Duodenal mucosa (tissue), 2 donors: ENCODE data around the gene QSOX2.
A peak's percentile ranks its signal among the peaks of the same experiment; 100 is the strongest.

Experiments used
- H3K27ac ChIP-seq: one replicate; pipeline ENCODE4 v1.7.0; 2013; ENCODE audit warnings: low read depth, low read length
- H3K27me3 ChIP-seq, 2 donors: one replicate each; pipeline ENCODE4 v1.7.0; 2013; ENCODE audit warnings: low read length in 2 of 2, control low read depth in 1 of 2; ENCODE audit not compliant: insufficient read depth in 2 of 2, control insufficient read depth in 1 of 2
- H3K36me3 ChIP-seq, 2 donors: one replicate each; pipeline ENCODE4 v1.7.0; 2013; ENCODE audit warnings: low read length in 2 of 2, control low read depth in 1 of 2; ENCODE audit not compliant: insufficient read depth in 2 of 2, control insufficient read depth in 1 of 2
- H3K4me1 ChIP-seq, 2 donors: one replicate each; pipeline ENCODE4 v1.7.0; 2013; ENCODE audit warnings: low read length in 2 of 2, control low read depth in 1 of 2; ENCODE audit not compliant: insufficient read depth in 2 of 2, control insufficient read depth in 1 of 2
- H3K4me3 ChIP-seq, 2 donors: one replicate each; pipeline ENCODE4 v1.7.0; 2013; ENCODE audit warnings: low read length in 2 of 2, low read depth in 1 of 2
- H3K9ac ChIP-seq, 2 donors: one replicate each; pipeline ENCODE4 v1.7.0; 2013; ENCODE audit warnings: low read length in 2 of 2, low read depth in 1 of 2
- H3K9me3 ChIP-seq, 2 donors: one replicate each; pipeline ENCODE4 v1.7.0; 2013; ENCODE audit warnings: low read length in 2 of 2, control low read depth in 1 of 2; ENCODE audit not compliant: control insufficient read depth in 1 of 2

The QSOX2 gene

GRCh38 chr9:136251264-136252115, 5.9 kb upstream of the QSOX2 start:
- Histone ChIP-seq H3K4me3 (no peak overlapping the region), H3K27me3 (peaks cover 4 to 8% of the 10 kb centered on the region in 2 donors), H3K4me1 (no peaks in the 10 kb centered on the region), H3K36me3 (no peaks in the 10 kb centered on the region), H3K9ac (no peak overlapping the region), H3K27ac (no peak overlapping the region), H3K9me3 (no peaks in the 10 kb centered on the region)

- Histone ChIP-seq H3K9ac (no peak overlapping the region), H3K9me3 (no peaks in the 10 kb centered on the region), H3K4me3 (no peak overlapping the region), H3K36me3 (no peaks in the 10 kb centered on the region), H3K27me3 (peaks cover 4 to 8% of the 10 kb centered on the region in 2 donors), H3K4me1 (no peaks in the 10 kb centered on the region), H3K27ac (no peak overlapping the region)
Measured at GRCh38 chr9:136250676-136251075, 5.1 kb upstream of the QSOX2 start.

- H3K27me3 ChIP-seq = peaks cover 4 to 8% of the 10 kb centered on the region in 2 donors
Measured at GRCh38 chr9:136249877-136250559, 4.4 kb upstream of the QSOX2 start.

DNA sequence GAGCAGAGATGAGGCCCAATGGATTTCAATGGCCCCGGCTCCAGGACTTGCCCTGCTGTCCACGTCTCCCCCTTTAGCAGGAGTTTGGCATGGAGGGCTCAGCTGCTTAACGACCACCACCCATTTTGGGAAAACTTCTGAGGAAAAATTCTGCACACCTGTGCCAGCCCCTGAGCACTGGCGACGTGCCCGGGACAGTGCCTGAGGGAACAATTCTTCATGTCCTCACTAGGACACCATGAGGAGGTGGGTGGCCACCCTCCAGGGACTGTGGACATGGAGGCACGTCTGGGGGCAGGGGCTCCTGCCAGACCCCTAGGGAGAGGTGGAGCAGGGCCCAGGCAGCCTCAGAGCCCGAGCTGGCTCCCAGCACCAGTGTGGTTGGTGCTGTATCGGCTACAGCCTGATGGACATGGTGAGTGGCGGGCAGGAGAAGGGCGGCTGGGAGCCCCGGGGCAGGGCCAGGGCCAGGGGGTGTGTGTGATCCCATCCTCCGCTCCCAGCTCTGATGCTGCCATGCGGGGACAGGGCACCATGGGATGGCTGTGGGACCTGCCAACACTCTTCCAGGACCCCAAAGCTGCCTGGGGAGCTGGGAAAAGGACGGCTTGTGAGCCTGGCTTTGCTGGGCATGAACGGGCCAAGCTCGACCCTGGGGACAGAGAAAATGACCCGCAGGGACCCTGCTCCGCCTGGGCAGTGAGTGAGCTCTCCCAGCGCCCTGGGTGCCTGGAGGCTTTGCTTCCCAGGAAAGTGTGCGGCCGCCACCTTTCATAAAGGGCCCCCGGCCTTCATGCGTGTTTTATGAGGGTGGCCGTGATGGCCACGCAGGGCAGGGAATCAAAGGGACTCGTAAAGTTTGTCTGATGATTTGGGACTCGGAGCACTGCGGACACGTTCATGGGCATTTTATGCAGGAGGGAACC, 3.6 kb upstream of the QSOX2 start:
- Histone ChIP-seq H3K4me1 (peaks cover 8 to 9% of the 10 kb centered on the region in 2 donors), H3K27me3 (peaks cover 4 to 8% of the 10 kb centered on the region in 2 donors), H3K4me3 (no peak overlapping the region)

More at GRCh38 chr9:136249877-136250559, 4.4 kb upstream of the QSOX2 start:
- no peaks in the 10 kb centered on the region for H3K36me3 ChIP-seq
- H3K9ac ChIP-seq = no peak overlapping the region
- H3K27ac ChIP-seq = no peak overlapping the region
- H3K9me3 ChIP-seq = no peaks in the 10 kb centered on the region
- no peak overlapping the region for H3K4me3 ChIP-seq
- peaks cover under 1% of the 10 kb centered on the region in 2 donors for H3K4me1 ChIP-seq

DNA sequence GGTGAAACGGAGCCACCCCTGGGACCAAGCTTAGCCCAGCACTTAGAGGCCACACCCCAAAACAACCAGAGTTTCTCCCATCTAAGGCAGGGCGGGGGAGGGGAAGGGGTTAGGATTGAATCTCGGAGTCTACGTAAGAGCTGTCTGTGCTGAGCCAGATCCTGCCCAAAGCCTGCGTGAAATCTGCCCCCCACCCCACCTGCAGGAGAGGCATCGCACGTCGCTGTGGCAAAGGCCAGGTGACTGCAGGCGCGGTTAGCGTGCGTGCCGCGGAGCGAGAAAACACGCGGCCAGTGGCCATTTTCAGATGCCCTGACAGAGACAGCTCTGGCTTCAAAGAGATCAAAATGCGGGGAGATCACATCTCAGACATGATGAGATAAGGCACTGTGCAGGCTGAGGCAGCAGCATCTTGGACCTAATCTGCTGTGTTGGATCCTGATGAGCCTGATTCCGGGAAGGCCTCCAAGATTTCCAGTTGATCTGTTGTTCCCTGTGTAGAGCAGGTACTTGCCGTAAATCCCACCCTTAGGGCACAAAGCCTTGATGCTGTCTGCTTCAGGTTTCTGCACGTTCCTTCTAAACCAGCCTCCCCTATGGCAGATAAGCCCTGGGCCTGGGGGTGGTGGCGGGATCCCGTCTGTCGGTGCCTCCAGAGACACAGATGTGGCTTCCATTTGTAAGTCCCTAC, 2.5 kb upstream of the QSOX2 start:
- Histone ChIP-seq H3K9me3 (no peaks in the 10 kb centered on the region), H3K4me1 (peaks cover 12 to 19% of the 10 kb centered on the region in 2 donors), H3K36me3 (no peaks in the 10 kb centered on the region), H3K27me3 (peaks cover 4 to 8% of the 10 kb centered on the region in 2 donors), H3K9ac (no peak overlapping the region), H3K27ac (no peak overlapping the region), H3K4me3 (no peak overlapping the region)

More for the DNA sequence above, 3.6 kb upstream of the QSOX2 start:
- Histone ChIP-seq H3K27ac (no peak overlapping the region), H3K9ac (no peak overlapping the region), H3K9me3 (no peaks in the 10 kb centered on the region), H3K36me3 (no peaks in the 10 kb centered on the region)

GRCh38 chr9:136247551-136247916, 1.9 kb upstream of the QSOX2 start:
- peaks cover 12 to 20% of the 10 kb centered on the region in 2 donors for H3K4me1 ChIP-seq
- H3K9me3 ChIP-seq = no peaks in the 10 kb centered on the region
- no peak overlapping the region for H3K9ac ChIP-seq
- H3K27ac ChIP-seq = no peak overlapping the region
- H3K27me3 ChIP-seq = peaks cover 4 to 8% of the 10 kb centered on the region in 2 donors
- H3K36me3 ChIP-seq = no peaks in the 10 kb centered on the region
- H3K4me3 ChIP-seq = no peak overlapping the region

GRCh38 chr9:136246849-136247550, 1.4 kb upstream of the QSOX2 start:
- no peak overlapping the region for H3K9ac ChIP-seq
- H3K4me3 ChIP-seq = no peak overlapping the region
- no peaks in the 10 kb centered on the region for H3K36me3 ChIP-seq
- peaks cover 12 to 20% of the 10 kb centered on the region in 2 donors for H3K4me1 ChIP-seq
- H3K9me3 ChIP-seq = no peaks in the 10 kb centered on the region
- H3K27me3 ChIP-seq = peaks cover 4 to 8% of the 10 kb centered on the region in 2 donors
- H3K27ac ChIP-seq = no peak overlapping the region

GRCh38 chr9:136244969-136245218, 718 bp downstream of the QSOX2 start:
- no peaks in the 10 kb centered on the region for H3K9me3 ChIP-seq
- peaks cover 12 to 28% of the 10 kb centered on the region in 2 donors for H3K4me1 ChIP-seq
- H3K36me3 ChIP-seq = no peaks in the 10 kb centered on the region
- peak overlapping the region; percentile 70 to 72 for H3K4me3 ChIP-seq
- no peak overlapping the region for H3K27ac ChIP-seq
- peaks cover 0 to 4% of the 10 kb centered on the region in 2 donors for H3K27me3 ChIP-seq
- H3K9ac ChIP-seq = peak overlapping the region; percentile 44 to 50
